ENCODE results near the gene KDM3B. TPM values are rescaled to one million over a fixed set of nuclear protein-coding genes. Genes with fewer than 3 reads are reported as not detected.
A peak's percentile ranks its signal among the peaks of the same experiment; 100 is the strongest.

The KDM3B gene
- total RNA-seq, 1 donor from 2014 or later, result 54.5 TPM

DNA sequence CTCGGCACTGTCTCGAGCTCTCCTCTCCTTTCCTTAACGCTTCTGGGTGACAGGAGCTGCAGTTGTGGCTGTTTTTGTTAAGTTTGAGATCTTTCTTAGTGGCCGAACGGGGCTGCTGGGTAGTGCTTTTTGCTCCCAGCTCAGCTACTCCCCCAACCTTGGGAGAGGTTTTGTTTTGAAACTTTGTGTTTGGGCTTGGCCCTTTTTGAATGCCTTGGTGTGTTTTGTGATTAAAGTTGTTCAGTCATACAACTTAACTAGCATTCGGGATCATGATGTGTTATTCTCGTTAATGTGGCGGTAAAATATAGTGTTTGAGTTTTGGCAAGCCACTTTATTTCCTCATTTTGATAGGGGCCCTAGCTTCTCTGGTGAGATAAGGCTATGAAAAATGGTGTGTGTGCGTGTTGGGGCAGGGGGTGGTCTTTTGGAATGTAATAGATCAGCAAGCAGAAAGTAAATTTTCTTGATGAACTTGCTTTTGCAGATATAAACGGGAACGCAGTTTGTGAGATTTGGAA is 1.1 kb downstream of the KDM3B start:
- intact Hi-C loops (cut with micrococcal nuclease), result loop anchor here (5.0 kb wide), 1 partner anchor 189 kb away; the partner anchor contains the start of gene ETF1
- Mint-ChIP-seq H3K27ac (peak overlapping the region; percentile 94), H3K27me3 (ENCODE audit: low read depth) (no peaks in the 10 kb centered on the region), H3K9me3 (peaks cover 7% of the 10 kb centered on the region), H3K4me3 (ENCODE audit: low read depth) (peak overlapping the region; percentile 97), H3K36me3 (ENCODE audit: low read depth) (peaks cover 29% of the 10 kb centered on the region), H3K4me1 (ENCODE audit: low read depth) (peaks cover 37% of the 10 kb centered on the region)
- DNase-seq (ENCODE audit: low spot score), result no peak

DNA sequence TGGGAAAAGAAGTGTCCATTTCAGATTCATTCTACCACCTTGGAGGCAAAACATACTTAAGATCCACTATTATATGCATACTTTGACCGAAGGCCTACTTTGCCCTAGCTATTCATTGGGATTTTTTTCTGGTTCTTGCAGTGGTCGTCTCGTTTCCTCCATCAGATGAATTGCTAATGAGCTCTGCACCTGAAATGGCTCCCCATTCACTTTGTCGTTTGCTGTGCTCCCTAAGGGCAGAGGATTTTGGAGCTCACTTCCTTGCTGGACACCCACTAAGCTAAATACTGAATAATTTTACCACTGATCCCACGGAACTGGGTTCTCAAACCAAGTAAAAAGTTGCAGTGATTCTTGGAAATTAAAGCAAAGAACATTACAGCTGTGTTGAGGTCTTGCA is 1.9 kb downstream of the KDM3B start:
- peaks cover 29% of the 10 kb centered on the region for H3K36me3 Mint-ChIP-seq (ENCODE audit: low read depth)
- DNase-seq (ENCODE audit: low spot score), result no peak
- H3K9me3 Mint-ChIP-seq, result peaks cover 7% of the 10 kb centered on the region
- H3K4me3 Mint-ChIP-seq (ENCODE audit: low read depth), result peak overlapping the region; percentile 97
- peak overlapping the region; percentile 82 for H3K27ac Mint-ChIP-seq
- H3K4me1 Mint-ChIP-seq (ENCODE audit: low read depth), result peaks cover 37% of the 10 kb centered on the region
- H3K27me3 Mint-ChIP-seq (ENCODE audit: low read depth), result no peaks in the 10 kb centered on the region
- intact Hi-C loops (cut with micrococcal nuclease), result loop anchor here (5.0 kb wide), 1 partner anchor 188 kb away; the partner anchor contains the start of gene ETF1

DNA sequence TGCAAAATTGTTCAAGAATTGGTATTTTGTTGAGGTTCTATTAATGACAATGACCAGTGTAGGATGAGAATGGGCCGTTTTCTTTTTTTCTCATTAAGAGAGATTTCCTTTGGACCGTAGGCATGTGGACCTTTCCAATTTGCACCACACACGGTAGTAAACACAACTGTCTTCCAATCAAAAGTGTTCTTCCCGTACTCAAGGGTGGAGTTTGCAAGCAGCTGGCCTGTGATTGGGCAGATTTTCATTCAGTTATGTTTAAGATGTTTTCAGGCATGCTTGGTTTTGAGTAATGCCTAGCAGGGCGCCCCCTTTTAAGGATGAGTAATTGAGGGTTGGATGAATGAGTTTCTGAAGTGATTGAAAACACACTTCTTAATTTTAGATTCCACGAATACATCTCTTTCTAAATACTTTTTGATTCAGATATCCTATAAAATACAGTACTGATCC is 2.5 kb downstream of the KDM3B start:
- Mint-ChIP-seq H3K27me3 (ENCODE audit: low read depth) (no peaks in the 10 kb centered on the region), H3K9me3 (peaks cover 7% of the 10 kb centered on the region), H3K4me1 (ENCODE audit: low read depth) (peaks cover 36% of the 10 kb centered on the region), H3K4me3 (ENCODE audit: low read depth) (peak overlapping the region; percentile 97), H3K36me3 (ENCODE audit: low read depth) (peaks cover 31% of the 10 kb centered on the region), H3K27ac (peak overlapping the region; percentile 82)
- peak; percentile 47 for DNase-seq (ENCODE audit: low spot score)
- intact Hi-C loops (cut with micrococcal nuclease), result loop anchor here (1.0 to 5.0 kb wide), 2 partner anchors 175 to 187 kb away; partner anchors contain the start of gene ETF1

DNA sequence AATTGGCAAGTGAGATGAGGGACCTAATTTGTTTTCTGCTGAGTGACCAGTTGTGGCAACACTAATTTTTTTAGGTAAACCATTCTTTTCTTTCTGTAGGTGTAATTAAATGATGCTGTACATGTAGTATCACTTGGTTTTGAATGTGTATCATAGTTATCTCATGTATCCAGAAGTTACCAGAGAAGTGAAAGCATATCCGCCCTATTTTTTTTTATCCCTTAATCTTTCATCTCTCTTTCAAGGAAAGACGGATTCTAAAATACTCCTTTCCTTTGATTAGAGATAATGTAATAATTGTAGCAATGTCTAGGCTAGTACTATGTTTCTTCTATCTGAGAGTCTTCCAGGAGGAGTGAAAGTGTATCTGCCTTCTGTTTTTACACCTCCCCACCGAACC is 7.1 kb downstream of the KDM3B start:
- peaks cover 17% of the 10 kb centered on the region for H3K36me3 Mint-ChIP-seq (ENCODE audit: low read depth)
- no peak overlapping the region for H3K4me3 Mint-ChIP-seq (ENCODE audit: low read depth)
- intact Hi-C loops (cut with micrococcal nuclease), result no loop called here
- H3K27ac Mint-ChIP-seq, result no peak overlapping the region
- H3K27me3 Mint-ChIP-seq (ENCODE audit: low read depth), result no peaks in the 10 kb centered on the region
- no peak for DNase-seq (ENCODE audit: low spot score)
- no peaks in the 10 kb centered on the region for H3K9me3 Mint-ChIP-seq
- H3K4me1 Mint-ChIP-seq (ENCODE audit: low read depth), result peaks cover 22% of the 10 kb centered on the region

DNA sequence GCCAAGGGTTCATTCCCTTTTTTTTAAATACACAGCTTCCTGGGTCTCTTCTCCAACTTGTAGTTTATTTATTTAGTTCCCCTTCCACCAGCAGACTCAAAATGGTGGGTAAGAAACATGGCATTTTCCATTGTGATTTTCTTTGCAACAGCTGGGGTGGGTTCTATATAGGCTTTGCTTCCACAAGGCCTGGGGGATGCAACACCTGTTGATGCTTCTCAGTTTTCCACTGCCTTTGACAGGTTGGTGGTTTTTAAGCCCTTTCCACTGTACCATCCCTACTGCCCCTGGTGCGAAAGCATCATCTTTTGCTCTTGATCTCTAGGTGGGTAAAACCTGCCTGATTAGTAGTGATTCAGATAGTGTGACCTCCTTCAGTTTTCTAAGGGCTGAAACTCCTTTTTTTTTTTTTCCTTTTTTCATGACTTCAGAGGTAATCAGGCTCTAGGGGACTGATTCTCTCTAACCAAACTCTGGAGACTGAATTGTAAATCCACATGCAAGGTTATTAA is 8.5 kb downstream of the KDM3B start:
- no peaks in the 10 kb centered on the region for H3K9me3 Mint-ChIP-seq
- peaks cover 8% of the 10 kb centered on the region for H3K4me1 Mint-ChIP-seq (ENCODE audit: low read depth)
- peaks cover 7% of the 10 kb centered on the region for H3K36me3 Mint-ChIP-seq (ENCODE audit: low read depth)
- DNase-seq (ENCODE audit: low spot score), result no peak
- no peak overlapping the region for H3K27ac Mint-ChIP-seq
- intact Hi-C loops (cut with micrococcal nuclease), result no loop called here
- no peaks in the 10 kb centered on the region for H3K27me3 Mint-ChIP-seq (ENCODE audit: low read depth)
- H3K4me3 Mint-ChIP-seq (ENCODE audit: low read depth), result no peak overlapping the region

DNA sequence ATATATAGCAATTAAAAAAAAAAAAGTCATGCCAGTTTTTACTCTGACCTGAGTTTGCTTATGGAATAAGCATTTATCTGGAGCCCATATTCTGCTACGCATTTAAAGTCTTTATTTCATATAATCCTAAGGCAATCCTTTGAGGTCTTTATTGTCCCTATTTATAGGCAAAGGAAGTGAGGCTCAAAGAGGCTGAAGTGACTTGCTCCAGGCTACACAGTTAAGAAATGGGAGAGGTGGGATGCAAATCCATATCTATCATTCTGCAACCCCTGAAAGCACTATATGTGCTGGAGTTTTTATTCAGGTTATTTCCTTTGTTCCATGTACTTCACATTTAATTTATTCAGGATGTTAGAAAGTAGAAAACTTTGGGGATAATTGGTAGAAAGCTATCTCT is 12.1 kb downstream of the KDM3B start:
- peaks cover 5% of the 10 kb centered on the region for H3K36me3 Mint-ChIP-seq (ENCODE audit: low read depth)
- H3K4me3 Mint-ChIP-seq (ENCODE audit: low read depth), result no peak overlapping the region
- H3K27me3 Mint-ChIP-seq (ENCODE audit: low read depth), result no peaks in the 10 kb centered on the region
- H3K9me3 Mint-ChIP-seq, result no peaks in the 10 kb centered on the region
- peaks cover 11% of the 10 kb centered on the region for H3K4me1 Mint-ChIP-seq (ENCODE audit: low read depth)
- H3K27ac Mint-ChIP-seq, result no peak overlapping the region
- intact Hi-C loops (cut with micrococcal nuclease), result no loop called here
- DNase-seq (ENCODE audit: low spot score), result no peak

DNA sequence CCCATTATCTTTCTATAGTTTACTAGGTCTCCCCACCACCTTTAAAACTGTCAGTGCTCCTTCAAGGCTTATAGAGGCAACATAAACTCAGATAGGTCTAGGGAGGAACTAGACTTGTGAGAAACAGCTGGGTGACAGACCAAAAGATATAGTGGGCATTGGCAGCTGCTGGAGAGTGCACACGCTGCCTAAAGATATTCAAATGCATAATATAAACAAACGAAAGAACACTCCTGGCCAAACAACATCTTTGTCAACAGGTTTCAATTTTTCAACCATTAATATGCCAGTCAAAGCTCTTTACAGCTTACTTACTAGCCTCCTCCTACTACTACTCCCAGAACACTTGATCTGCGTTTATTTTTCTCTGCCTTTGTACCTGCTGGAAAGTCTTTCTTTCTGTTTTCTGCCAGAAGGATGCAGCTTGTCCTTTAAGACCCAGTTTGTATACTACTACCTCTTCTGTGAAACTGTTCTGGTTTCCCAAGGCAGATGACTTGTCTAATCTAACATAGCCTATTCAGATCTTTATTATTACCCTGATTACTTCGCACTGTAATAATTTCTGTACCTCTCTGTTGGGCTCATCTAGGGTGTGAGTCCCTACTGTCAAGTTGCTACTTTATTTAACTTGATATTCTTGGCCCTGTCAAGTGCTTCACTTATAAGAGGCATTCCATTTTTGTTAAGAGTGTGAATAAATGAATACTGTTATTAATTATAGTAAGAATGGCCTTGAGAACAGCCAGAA is 14.3 kb downstream of the KDM3B start:
- Mint-ChIP-seq H3K36me3 (ENCODE audit: low read depth) (no peaks in the 10 kb centered on the region), H3K27ac (no peak overlapping the region), H3K9me3 (no peaks in the 10 kb centered on the region), H3K27me3 (ENCODE audit: low read depth) (no peaks in the 10 kb centered on the region), H3K4me1 (ENCODE audit: low read depth) (peaks cover 8% of the 10 kb centered on the region), H3K4me3 (ENCODE audit: low read depth) (no peak overlapping the region)
- intact Hi-C loops (cut with micrococcal nuclease), result no loop called here
- DNase-seq (ENCODE audit: low spot score), result no peak

DNA sequence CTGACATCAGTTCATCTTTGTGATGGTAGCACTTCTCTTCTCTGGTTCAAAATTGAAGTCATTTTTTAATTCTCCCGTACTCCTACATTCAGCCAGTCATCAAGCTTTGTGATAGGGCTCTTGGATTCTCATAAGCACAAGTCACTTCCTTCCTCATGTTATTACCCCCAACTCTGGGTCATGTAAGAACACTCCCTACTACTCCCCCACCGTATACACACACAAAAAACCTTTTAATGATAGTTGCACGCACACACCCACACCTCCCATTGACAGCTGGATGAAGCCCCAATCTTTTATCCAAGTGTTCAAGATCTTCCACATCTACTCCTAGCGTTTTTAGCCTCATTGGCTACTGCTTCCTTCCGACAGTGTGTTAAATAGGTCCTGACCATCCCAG is 16.8 kb downstream of the KDM3B start:
- Mint-ChIP-seq H3K27ac (no peak overlapping the region), H3K9me3 (no peaks in the 10 kb centered on the region), H3K36me3 (ENCODE audit: low read depth) (peaks cover 3% of the 10 kb centered on the region), H3K27me3 (ENCODE audit: low read depth) (no peaks in the 10 kb centered on the region), H3K4me3 (ENCODE audit: low read depth) (no peak overlapping the region), H3K4me1 (ENCODE audit: low read depth) (peaks cover 9% of the 10 kb centered on the region)
- no peak for DNase-seq (ENCODE audit: low spot score)
- intact Hi-C loops (cut with micrococcal nuclease), result no loop called here

DNA sequence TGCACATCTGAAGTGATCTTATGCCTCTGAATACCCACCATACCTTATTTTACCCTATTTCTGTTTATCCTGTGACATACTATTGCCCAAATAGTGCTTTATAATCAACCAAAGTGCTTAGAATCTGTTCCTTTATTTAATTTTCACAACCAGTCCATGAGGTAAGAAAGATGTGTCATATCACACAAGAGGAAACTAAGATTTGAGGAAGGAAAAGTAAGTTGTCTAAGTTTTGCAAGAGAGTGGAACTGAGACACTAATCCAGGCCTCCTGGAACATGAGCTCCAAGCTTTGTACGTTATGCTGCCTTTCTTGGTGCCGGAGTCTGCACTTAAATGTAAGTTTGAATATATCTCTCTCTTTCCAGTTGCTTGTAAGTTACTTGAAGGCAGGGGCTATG is 17.2 kb downstream of the KDM3B start:
- no peaks in the 10 kb centered on the region for H3K27me3 Mint-ChIP-seq (ENCODE audit: low read depth)
- intact Hi-C loops (cut with micrococcal nuclease), result no loop called here
- H3K36me3 Mint-ChIP-seq (ENCODE audit: low read depth), result peaks cover 5% of the 10 kb centered on the region
- H3K4me3 Mint-ChIP-seq (ENCODE audit: low read depth), result no peak overlapping the region
- H3K4me1 Mint-ChIP-seq (ENCODE audit: low read depth), result peaks cover 9% of the 10 kb centered on the region
- no peaks in the 10 kb centered on the region for H3K9me3 Mint-ChIP-seq
- no peak overlapping the region for H3K27ac Mint-ChIP-seq
- no peak for DNase-seq (ENCODE audit: low spot score)

DNA sequence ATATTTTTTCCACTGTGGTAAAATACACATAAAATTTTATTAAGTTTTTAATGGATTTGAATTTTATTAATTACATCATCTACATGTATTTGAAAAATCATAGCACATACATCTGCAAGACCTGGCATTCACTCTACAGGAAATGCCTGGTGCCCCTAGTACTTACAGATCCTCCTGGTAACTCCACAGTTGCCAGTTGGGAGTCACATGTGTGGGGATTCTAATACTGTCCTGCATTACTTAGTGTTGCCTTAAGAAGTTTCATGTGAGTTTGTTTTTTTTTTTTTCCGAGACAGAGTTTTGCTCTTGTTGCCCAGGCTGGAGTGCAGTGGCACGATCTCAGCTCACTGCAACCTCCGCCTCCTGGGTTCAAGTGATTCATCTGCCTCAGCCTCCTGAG is 18.1 kb downstream of the KDM3B start:
- peaks cover 9% of the 10 kb centered on the region for H3K36me3 Mint-ChIP-seq (ENCODE audit: low read depth)
- H3K27ac Mint-ChIP-seq, result no peak overlapping the region
- intact Hi-C loops (cut with micrococcal nuclease), result no loop called here
- H3K4me1 Mint-ChIP-seq (ENCODE audit: low read depth), result peaks cover 9% of the 10 kb centered on the region
- H3K4me3 Mint-ChIP-seq (ENCODE audit: low read depth), result no peak overlapping the region
- no peaks in the 10 kb centered on the region for H3K27me3 Mint-ChIP-seq (ENCODE audit: low read depth)
- DNase-seq (ENCODE audit: low spot score), result no peak
- H3K9me3 Mint-ChIP-seq, result no peaks in the 10 kb centered on the region

DNA sequence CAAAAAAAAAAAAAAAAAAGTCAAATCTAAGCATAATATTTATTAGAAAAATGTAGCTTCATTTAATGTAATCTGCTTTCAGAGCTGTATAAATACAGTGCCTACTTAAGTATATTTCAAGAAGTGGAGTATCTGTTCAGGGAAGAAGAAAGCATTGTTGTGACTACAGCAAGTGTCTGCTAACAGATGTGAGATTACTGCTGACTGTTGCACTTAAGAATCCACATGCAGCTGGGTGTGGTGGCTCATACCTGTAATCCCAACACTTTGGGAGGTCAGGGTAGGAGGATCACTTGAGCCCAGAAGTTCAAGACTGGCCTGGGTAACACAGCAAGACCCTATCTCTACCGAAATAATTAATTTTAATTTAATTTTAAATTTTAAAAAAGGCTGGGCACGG is 19.0 kb downstream of the KDM3B start:
- intact Hi-C loops (cut with micrococcal nuclease), result no loop called here

DNA sequence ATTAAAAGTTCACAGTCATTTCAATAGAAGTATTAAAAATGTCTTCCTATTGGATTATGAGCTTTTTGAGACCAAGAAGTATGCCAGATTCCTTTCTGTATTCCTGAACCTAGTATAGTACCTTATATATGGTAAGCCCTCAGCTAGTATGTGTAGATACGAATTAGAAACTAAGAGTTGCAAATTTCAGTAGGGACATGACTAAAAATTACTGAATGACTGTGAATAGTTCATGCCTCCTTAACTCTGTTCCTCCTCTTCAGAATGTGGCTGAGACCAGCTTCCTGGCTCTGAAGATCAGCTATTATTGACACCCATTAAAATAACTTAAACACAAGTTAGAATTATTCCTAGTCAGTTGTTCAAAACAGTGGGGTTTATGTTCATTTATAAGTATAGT is 19.7 kb downstream of the KDM3B start:
- Mint-ChIP-seq H3K4me3 (ENCODE audit: low read depth) (no peak overlapping the region), H3K27ac (no peak overlapping the region)

More for the DNA sequence above, 19.0 kb downstream of the KDM3B start:
- Mint-ChIP-seq H3K36me3 (ENCODE audit: low read depth) (peaks cover 12% of the 10 kb centered on the region), H3K27me3 (ENCODE audit: low read depth) (no peaks in the 10 kb centered on the region), H3K9me3 (no peaks in the 10 kb centered on the region), H3K4me3 (ENCODE audit: low read depth) (no peak overlapping the region), H3K27ac (no peak overlapping the region), H3K4me1 (ENCODE audit: low read depth) (peaks cover 9% of the 10 kb centered on the region)
- no peak for DNase-seq (ENCODE audit: low spot score)

DNA sequence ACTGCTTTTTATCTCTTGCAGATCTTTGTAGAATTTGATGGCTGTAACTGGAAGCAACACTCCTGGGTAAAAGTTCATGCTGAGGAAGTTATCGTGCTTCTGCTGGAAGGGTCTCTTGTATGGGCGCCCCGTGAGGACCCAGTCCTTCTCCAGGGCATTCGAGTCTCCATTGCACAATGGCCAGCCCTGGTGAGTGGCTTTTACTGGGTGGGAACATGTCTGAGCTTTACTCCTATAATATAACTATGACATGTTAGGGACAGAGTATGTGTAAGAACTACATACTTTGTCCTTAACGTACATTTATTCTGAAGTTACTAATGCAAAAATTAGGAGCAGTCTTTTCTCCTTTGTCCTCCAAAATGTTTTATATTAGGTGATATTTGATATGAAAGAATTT is 20.2 kb downstream of the KDM3B start:
- Mint-ChIP-seq H3K9me3 (no peaks in the 10 kb centered on the region), H3K4me3 (ENCODE audit: low read depth) (no peak overlapping the region)

More for the DNA sequence above, 19.7 kb downstream of the KDM3B start:
- no peaks in the 10 kb centered on the region for H3K9me3 Mint-ChIP-seq
- intact Hi-C loops (cut with micrococcal nuclease), result no loop called here
- peaks cover 9% of the 10 kb centered on the region for H3K4me1 Mint-ChIP-seq (ENCODE audit: low read depth)
- H3K36me3 Mint-ChIP-seq (ENCODE audit: low read depth), result peaks cover 18% of the 10 kb centered on the region
- no peaks in the 10 kb centered on the region for H3K27me3 Mint-ChIP-seq (ENCODE audit: low read depth)
- DNase-seq (ENCODE audit: low spot score), result no peak

More for the DNA sequence above, 20.2 kb downstream of the KDM3B start:
- peaks cover 9% of the 10 kb centered on the region for H3K4me1 Mint-ChIP-seq (ENCODE audit: low read depth)
- H3K27me3 Mint-ChIP-seq (ENCODE audit: low read depth), result no peaks in the 10 kb centered on the region
- intact Hi-C loops (cut with micrococcal nuclease), result no loop called here
- H3K27ac Mint-ChIP-seq, result no peak overlapping the region
- peaks cover 22% of the 10 kb centered on the region for H3K36me3 Mint-ChIP-seq (ENCODE audit: low read depth)
- DNase-seq (ENCODE audit: low spot score), result no peak
